CD4-positive, alpha-beta T cell treated with Interleukin-2 at 100 ng/mL for 4 hours (primary cell): ENCODE data around the gene TNFRSF14.

Experiments
- DNase-seq: peaks from one replicate; pipeline ENCODE4 v3.0.0-alpha.2; 2020; ENCODE audit warnings: low spot score

TNFRSF14 gene

DNA sequence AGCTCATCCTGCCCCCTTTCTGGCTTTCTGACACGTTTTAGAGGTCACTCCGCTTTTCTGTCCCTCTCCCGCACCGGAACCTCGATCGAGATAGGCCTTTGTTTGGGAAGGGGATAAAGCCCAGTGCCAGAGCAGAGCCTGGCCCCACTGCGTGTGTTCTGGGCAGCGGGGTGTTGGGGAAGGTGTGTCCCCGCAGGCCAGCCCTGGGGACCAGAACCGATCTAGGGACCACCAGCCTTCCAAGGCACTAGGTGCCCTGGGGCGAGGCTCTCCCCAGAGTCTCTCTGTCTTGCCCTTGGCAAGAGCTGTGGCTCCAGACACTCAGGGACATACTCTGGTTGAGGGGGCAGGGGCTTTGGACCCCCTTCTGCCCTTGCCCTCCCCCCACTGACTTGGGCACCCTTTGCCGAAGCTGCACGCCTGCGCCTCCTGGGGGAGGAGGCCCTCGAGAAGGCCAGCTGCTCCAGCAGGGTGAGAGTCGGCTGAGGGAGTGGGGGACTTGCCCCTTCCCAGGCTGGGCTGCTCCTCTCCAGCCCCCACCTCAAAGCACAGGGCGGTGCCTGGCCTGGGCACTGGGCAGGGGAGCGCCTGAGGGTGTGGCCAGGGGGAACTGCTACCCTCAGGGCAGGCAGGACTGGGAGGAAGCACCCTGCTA, 46.8 kb downstream of the TNFRSF14 start:
- DNase-seq: no peak

DNA sequence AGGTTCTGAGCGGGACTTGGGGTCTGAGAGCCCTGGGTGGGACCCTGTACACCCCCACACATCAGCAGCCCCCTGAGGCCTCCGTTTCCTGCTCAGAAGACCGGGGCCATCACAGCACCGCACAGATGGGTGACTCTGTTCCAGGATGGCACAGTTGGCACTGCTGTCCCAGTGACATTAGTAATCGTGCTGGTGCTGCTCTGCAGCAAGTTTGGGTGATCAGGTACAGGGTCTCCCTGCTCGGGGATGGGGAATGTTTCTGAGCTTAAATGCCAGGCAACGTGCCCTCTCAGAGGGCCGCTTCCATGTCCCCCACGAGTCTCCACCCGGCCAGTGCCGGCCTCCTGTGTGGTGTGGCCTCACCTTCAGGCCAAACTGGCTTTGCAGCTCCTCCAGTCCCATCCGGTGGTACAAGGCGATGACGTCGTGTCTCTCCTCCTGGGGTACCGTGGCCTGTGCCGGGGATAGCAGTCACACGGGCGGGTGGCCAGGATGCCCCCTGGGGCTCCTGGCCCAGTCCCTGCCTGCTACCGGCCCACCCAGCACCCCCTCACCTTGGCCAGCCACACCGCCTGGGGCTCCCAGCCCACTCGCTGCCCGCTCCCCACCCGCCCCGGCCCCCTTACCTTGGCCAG, 47.5 kb downstream of the TNFRSF14 start:
- DNase-seq: no peak

DNA sequence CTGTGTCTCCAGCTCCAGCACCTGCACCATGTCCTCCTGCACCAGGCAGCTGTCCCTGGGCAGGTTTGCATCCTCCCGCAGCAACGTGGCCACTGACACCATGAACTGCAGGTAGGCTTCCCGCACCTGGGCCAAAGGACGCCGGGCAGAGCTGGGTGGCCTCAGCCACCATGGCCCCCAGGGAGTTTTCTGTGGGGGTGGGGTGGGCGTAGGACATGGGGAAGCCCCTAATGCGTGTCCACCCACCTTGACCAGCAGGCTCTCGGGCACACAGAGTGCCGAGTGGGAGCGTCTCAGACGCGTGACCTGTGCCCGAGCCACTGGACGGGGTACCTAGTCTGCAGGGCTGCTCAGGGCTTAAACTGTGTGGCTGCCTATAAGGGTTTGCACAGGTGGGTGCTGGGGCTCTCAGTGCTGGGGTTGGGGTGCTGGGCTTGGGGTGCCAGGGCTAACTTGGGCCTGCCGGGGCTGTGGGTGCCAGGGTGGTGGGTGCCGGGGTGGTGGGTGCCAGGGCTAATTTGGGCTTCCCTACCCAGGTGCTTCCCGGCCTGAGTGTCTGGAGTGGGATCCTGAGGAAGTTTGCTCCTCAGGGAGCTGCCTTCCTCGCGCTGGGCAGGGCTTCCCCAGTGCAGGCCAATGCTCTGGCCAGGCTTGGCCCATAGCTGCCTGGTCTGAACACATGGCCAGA, 48.1 kb downstream of the TNFRSF14 start:
- no peak for DNase-seq

DNA sequence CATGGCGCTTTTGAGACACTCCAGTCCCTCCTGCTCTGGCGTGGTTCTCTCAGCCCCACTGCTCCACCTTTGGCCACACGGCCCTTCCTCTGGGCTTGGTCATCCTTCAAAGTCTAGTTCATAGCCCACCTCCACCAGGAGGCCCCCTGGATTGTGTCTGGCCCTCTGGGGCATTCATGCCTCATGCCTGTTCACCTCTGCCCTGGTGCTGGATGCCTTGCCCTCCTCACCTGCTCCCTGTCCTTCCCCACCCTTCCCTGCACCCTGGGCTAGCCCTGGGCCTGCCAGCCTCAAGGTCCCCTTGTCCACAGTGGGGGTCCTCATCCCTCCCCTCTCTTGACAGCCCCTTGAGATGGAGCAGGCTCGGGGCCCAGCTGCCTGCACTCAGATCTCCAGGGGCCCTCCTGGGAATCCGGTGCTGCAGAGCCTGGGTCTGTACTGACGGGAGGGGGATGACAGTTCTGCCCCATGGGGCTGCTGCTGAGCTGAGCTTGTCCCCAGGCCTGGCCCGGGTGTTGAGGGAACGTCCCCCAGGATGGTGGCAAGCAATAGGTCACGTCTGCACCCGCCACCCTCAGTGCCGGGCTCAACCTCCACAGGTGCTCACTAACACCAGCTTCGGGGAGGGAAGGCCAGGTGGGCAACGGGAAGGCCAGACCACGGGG, 48.8 kb downstream of the TNFRSF14 start:
- no peak for DNase-seq

DNA sequence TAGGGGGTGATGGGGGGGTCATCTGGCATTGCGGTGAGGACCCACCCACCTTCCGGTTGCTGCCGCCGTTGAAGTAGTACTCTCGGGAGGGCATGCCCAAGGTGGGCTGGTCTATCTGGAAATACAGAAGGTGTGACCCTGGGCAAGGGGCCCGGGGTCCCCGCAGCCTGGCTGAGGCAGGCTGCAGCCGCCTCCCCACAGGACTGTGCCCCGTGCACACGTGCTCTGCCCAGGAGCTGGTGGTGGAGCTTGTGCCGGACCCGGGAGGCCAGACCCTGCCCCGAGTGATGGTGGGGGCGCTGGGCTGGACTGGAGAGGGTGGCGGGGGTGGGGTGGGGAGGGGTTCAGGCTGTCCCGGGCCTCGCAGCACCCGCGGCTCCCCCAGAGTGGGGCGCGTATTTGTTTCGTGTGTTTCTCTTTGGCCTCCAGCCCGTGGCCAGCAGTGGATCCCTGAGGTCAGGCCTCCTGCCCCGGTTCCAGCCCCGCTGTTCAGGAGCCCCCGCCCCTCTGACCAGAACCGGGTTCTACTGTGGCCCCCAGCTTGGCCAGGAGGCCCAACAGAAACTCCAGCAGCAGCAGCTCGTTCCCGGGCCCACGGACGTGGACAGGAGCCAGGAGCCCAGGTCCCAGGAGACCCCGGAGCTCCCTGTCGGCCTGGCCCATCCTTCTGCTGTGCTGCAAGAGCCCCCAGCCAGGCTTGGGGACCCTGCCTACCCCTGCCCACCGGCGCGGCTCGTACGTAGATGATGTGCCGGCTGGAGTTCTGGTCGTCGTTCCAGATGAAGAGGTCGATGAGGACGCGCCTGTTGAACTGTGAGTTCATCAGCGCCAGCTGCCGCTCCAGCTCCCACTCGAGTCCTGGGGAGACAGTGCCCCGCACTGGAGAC, 49.6 kb downstream of the TNFRSF14 start:
- DNase-seq: no peak

DNA sequence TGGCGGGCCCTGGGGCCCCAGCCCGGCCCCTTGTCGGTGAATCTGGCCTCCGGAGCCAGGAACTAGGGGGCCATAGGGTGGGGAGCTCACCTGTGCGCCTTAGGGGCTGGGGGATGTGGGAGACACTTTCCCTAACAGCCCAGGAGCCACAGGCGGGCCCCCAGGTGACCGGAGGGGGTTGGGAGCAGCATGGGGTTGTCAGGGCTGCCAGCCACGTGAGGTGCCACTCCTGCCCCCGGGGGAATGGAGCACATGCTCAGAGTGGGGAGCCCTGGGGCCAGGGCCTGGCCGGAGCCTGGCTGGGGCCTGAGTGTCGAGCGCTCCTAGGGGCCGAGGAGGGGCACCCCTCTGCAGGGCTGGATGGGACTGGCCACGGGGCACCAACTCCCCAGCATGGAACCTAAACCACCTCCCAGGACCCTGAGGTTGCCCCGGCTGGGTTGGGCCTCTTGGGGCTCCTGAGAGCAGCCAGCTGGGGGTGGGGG, 50.3 kb downstream of the TNFRSF14 start:
- no peak for DNase-seq

DNA sequence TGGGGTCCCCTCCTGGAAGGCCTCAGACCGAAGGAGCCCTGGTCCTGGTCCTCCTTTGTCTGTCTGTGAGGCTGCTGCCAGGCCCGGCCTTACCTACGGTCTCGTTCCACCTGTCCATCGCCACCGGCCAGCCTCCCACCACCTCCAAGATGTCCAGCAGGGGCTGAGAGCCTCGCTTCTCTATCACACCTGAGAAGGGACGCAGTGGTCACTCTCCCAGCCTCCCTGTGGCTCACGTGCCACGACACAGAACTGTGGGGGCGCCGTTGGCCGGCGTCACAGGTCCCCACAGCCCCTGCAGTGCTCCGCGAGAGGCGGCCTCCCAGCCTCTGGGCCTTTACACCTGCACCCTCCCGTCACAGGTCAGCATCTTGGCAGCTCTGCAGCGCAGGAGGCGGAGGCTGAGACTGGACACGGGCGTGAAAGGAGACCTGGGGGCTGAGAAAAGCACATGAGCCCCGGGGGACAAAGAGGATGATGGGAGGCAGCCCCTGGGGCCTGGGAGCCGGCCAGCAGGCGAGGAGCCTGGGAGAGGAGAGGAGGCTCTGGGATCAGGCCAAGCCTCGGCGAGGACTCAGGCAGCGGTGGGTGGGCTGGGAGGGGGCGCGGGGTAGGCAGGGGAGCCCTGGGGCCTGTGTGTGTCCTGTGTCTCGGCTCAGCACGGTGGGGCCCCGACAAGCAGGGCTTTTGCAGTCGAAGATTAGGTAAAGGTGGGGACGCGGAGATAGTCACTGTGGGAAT, 50.9 kb downstream of the TNFRSF14 start:
- no peak for DNase-seq

DNA sequence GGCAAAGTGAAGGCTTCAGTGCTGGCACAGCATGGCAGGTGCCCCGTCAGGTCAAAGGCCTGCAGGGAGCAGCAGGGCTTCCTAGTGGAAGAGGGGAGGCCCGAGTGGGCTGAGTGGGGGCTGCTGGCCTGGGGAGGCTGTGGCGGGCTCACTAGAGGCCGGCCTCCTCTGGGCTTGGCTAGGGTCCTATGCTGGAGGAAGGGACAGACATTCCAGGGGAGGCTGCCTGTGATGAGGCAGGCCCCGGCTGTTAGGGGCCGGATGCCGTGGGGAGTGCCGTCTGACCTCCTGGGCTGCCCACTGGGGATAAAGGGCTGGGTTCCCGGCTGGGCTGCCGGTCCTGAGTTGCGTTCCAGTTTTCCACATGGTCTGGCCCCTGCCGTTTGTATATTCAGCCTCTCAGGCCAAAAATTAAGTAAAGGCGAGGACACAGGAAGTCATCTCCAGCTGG, 51.5 kb downstream of the TNFRSF14 start:
- no peak for DNase-seq

DNA sequence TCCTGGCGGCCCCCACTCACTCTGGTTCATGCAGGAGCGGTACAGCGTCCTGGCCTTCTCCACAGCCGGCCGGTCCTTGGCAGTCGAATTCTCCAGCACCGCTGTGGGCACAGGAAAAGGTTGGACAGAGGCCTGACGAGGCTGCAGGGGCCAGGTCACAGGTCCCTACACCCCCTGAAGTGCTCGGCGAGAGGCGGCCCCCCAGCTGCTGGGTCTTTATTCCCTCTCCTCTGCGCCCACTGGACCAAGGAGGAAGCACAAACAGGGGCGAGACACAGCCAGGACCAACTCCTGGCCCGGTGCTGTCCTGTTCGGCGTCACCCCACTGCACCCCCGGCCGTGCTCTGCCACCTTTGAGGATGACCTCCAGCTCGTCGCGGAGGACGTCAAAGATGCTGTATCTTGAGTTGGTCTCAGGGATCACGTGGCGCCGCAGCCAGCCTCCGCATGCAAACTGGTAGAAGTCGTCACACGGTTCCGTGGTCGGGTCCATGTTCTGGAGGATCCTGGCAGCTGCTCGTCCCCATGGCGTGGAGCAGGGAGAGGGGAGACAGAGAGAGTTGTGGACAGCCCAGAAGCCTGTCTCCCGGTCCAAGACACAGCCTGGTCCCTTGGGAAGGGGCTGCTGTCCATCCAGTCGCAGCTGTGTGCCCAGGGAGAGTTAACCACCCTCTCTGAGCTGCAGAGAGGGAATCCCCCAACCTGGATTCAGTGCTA, 53.3 kb downstream of the TNFRSF14 start:
- no peak for DNase-seq

DNA sequence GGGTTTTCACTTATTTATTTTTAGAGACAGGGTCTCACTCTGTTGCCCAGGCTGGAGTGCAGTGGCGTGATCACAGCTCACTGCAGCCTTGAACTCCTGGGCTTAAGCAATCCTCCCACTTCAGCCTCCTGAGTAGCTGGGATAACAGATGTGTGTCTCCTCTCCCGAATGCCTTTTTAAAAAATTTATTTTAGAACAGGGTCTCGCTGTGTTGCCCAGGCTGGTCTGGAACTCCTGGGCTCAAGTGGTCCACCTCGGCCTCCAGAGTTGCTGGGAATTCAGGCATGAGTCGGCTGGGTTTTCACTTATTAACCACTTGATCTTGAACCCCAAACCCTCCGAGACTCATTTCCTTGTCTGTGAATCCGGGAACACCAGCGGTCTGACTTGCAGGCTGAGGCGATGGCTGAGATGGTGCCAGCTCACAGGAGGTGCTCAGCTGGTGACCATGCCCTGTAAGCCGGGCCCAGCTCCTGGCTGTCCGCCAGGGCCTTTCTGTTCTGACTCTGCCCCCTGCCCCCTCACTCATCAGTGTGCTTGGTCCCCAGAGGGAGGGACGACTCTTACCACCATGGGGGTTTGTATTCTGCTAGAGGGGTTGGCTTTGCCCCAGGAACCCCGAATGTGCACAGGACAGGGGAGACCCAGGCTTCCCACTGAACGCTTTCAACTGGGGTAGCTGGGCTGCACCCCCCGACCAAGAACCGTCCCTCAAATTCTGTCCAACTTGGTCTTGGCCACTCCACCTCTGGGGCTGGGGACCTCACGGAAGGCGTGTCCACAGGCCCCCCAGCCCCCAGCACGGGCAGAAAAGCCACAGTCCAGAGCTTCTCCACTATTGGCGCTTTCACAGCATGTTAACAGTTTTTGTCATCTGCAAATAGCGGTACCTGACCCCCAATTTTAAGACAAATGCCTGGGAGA, 54.1 kb downstream of the TNFRSF14 start:
- DNase-seq: no peak

DNA sequence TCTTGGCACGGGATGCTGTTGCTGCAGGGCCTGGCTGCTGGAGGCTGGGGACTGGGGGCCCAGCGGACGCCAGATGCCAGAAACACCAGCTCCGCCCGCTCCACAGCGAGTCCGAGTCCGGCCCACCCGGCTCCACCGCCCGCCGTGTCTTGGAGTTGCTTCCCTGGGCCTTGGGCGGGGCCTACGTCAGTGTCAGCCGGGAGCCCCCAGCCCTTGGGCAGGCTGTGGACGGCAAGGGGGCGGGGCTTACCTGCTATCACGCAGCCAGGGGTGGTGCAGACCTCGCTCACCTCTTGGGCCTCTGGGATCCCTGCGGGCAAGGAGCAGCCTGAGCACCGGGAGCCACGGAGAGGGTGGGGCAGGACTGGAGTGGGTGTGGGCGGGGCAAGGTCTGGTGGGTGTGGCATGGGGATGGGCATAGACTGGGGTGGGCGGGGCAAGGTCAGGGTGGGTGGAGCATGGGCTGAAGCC, 54.9 kb downstream of the TNFRSF14 start:
- DNase-seq: no peak

DNA sequence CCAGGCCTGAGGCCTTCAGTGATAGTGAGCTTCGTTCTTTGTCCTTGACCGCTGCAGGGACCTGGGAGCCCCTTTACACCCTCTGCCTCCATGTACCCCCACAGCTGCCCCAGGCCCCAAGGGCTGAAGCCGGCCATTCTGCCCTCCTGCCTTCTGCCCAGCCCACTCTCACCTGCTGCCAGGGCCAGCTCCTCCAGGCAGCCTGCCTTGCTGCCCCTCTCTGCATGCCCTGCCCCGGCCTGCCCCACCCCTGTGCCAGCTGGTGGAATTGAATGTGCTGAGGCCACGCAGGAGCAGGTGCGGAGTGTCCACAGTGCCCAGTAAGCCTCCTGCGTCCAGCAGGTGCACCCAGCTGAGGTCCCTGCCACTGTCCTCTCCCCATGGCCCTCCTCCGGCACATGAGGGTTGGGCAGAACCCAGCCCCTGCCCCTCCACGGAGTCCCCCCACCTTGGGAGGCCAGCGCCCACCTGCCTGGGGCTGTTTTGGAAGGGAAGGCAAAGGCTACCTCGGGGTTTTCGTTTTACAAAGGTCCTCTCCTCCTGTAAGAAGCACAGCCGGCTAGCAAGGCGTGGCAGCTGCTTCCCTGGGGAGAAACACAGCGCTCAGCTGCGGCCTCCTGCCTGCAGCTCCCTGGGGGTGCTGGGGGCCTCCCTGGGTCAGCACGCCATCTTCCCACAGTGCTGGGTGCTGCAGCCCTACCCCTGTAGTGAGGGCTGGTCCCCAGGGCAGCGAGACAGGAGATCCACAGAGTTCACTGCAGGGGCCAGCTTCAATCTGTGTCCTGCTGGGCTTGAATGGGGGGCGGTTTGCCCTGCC, 55.7 kb downstream of the TNFRSF14 start:
- no peak for DNase-seq

DNA sequence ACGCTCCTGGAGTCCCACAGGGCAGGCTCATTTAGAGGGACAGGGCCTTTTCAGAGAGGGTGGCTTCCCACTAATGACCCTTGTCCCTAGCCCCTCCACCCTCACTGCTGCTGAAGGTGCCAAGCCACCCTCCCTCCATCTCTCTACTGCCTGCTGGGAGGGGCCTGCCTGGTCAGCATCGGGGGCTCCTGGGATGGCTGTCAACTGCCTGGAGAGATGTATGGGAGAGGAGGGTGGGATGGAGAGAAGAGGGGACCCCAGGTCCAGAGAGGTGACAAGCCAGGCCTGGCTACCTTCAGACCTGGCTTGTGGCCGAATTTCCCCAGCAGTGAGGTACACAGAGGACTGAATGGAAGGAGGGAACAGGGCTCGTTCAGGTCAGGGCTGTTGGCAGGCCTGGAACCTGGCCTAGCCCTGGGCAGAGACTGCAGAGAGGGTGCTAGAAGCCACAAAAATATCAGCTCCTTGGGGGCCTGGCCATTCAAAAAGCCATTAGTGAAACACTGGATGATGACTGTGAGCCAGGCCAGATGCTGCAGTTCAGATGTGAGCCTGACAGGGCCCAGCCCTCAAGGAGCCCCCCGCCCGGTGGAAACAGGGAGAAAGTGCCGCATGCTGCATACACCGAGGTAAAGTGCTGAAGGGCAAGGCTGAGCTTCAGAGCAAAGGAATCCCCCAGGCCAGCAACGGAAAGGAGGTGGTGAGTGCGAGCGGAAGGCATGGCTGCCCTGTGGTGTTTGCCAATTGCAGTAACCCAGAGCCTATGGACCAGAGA, 56.6 kb downstream of the TNFRSF14 start:
- no peak for DNase-seq
